Measurements from ENCODE around the gene HPSE2. TPM values are rescaled to one million over a fixed set of nuclear protein-coding genes. Genes with fewer than 3 reads are reported as not detected.
"Not testable (repeated sequence)": the region's sequence is repeated elsewhere in the genome, so short reads cannot be mapped to it uniquely, and the experiment has no call there.

Gene HPSE2
- 0.55 TPM for polyA plus RNA-seq (2013, experiment 1 of 2)
- polyA plus RNA-seq (2013, experiment 2 of 2) = 0.66 TPM

DNA sequence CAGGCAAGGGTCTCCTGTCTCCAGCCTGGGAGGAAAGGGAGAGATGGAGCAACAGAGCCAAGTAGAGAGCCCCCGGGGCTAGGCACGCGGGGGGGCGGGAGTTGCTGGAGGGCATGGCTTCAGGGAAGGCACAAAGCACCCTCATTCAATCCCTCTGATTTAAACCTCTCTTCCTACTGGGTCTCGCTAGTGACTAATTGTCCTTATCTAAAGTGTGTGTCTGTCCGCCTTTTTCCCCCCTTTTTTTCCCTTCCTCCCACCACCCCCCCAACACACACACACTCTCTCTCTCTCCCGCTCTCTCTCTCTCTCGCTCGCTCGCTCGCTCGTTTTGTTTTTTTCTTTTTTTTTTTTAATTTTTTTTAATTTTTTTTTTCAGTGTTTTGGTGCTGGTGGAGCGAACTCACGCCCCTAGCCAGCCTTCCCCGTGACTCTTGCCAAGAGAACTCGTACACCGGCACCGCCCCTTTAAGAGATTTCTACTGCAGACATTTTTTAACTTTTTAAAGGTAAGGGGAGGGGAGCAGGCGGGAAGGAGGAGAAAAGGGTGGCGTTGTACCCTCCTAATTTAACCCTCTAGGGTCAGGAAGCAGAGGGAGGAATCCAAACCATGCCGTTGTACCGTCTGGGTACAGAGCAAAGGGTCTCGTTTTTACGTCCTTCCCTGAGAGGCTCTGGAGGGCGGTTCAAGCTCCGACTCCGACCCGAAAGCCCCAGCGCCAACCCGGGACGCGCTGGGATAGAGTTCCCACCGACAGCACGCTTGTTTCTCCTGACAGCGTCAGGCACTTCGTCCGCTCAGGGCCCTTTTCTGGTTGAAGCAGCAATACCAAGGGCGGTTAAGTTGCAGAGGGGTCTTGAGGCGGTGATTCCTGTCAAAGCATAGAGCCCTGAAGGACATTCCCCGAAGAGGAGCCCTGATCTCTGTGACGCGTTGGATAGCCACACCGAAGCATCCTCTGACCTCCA, at the start of gene HPSE2:
HPSE2 (minus strand) TSS at position 195 of the 969 bp plus-strand sequence.
- Histone ChIP-seq H3K4me3 (ENCODE audit: extremely low read depth, insufficient read depth, low read length, poor library complexity, severe bottlenecking) (peak within 1 kb of the TSS; percentile 35), H3K9me3 (ENCODE audit: control insufficient read depth, low read length) (no peaks in the 10 kb centered on the region), H3K36me3 (ENCODE audit: control insufficient read depth, insufficient read depth, low read length) (no peaks in the 10 kb centered on the region), H3K27ac (ENCODE audit: low read depth, low read length, severe bottlenecking) (no peak within 1 kb of the TSS), H3K4me1 (ENCODE audit: control insufficient read depth, insufficient read depth, low read length, poor library complexity, severe bottlenecking) (peaks cover 25% of the 10 kb centered on the region)
- 0 to 4% methylated on average over 14 to 26 of the region's 43 CpGs for WGBS, 2 experiments (ENCODE audit: insufficient coverage in 2 of 2)

- 33 to 78% methylated on average over 1 of the region's 2 CpGs for WGBS, 2 experiments (ENCODE audit: insufficient coverage in 2 of 2)
- Histone ChIP-seq H3K4me1 (ENCODE audit: control insufficient read depth, insufficient read depth, low read length, poor library complexity, severe bottlenecking) (no peaks in the 10 kb centered on the region), H3K27ac (ENCODE audit: low read depth, low read length, severe bottlenecking) (no peak overlapping the region), H3K4me3 (ENCODE audit: extremely low read depth, insufficient read depth, low read length, poor library complexity, severe bottlenecking) (no peak overlapping the region), H3K36me3 (ENCODE audit: control insufficient read depth, insufficient read depth, low read length) (no peaks in the 10 kb centered on the region), H3K9me3 (ENCODE audit: control insufficient read depth, low read length) (peaks cover 8% of the 10 kb centered on the region)
These were observed 44.8 kb upstream of the HPSE2 start for GRCh38 chr10:99280472-99280871.

DNA sequence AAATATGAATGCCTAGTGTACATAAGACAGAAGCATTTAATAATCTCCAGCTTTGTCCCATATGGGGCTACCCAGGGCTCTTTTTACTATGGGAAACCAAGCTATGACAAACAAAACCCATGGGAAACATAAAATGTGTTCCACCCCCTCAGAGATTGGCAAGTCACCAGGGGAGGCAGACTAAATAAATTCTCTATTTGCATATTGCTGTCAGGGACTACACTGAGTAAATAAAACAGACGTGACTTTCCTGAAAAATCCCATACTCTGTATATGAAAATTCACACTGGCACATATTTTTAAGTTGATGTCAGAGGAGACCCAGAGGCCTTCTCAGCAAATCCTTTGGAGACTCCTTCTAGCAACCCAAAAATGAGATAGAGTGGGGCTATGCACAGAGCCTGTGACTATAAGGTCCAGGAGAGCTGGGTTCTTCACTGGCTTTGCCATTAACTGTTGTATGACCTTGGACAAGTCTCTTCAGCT, 44.0 kb upstream of the HPSE2 start:
- 67% methylated on average over 1 of the region's 1 CpG; no CpG with 5 or more reads in 1 of the 2 experiments for WGBS, 2 experiments (ENCODE audit: insufficient coverage in 2 of 2)
- Histone ChIP-seq H3K36me3 (ENCODE audit: control insufficient read depth, insufficient read depth, low read length) (no peaks in the 10 kb centered on the region), H3K27ac (ENCODE audit: low read depth, low read length, severe bottlenecking) (no peak overlapping the region), H3K4me1 (ENCODE audit: control insufficient read depth, insufficient read depth, low read length, poor library complexity, severe bottlenecking) (no peaks in the 10 kb centered on the region), H3K4me3 (ENCODE audit: extremely low read depth, insufficient read depth, low read length, poor library complexity, severe bottlenecking) (no peak overlapping the region), H3K9me3 (ENCODE audit: control insufficient read depth, low read length) (peaks cover 8% of the 10 kb centered on the region)

GRCh38 chr10:99276848-99277486, 41.3 kb upstream of the HPSE2 start:
- Histone ChIP-seq H3K36me3 (ENCODE audit: control insufficient read depth, insufficient read depth, low read length) (no peaks in the 10 kb centered on the region), H3K4me1 (ENCODE audit: control insufficient read depth, insufficient read depth, low read length, poor library complexity, severe bottlenecking) (no peaks in the 10 kb centered on the region), H3K27ac (ENCODE audit: low read depth, low read length, severe bottlenecking) (no peak overlapping the region), H3K9me3 (ENCODE audit: control insufficient read depth, low read length) (no peaks in the 10 kb centered on the region), H3K4me3 (ENCODE audit: extremely low read depth, insufficient read depth, low read length, poor library complexity, severe bottlenecking) (no peak overlapping the region)
- 0% methylated on average over 1 of the region's 6 CpGs for WGBS, 2 experiments (ENCODE audit: insufficient coverage in 2 of 2)

GRCh38 chr10:99266383-99266782, 30.7 kb upstream of the HPSE2 start:
- 42 to 63% methylated on average over 2 to 4 of the region's 4 CpGs for WGBS, 2 experiments (ENCODE audit: insufficient coverage in 2 of 2)
- Histone ChIP-seq H3K27ac (ENCODE audit: low read depth, low read length, severe bottlenecking) (no peak overlapping the region), H3K36me3 (ENCODE audit: control insufficient read depth, insufficient read depth, low read length) (no peaks in the 10 kb centered on the region), H3K4me3 (ENCODE audit: extremely low read depth, insufficient read depth, low read length, poor library complexity, severe bottlenecking) (no peak overlapping the region), H3K4me1 (ENCODE audit: control insufficient read depth, insufficient read depth, low read length, poor library complexity, severe bottlenecking) (no peaks in the 10 kb centered on the region), H3K9me3 (ENCODE audit: control insufficient read depth, low read length) (peaks cover 4% of the 10 kb centered on the region)

GRCh38 chr10:99248824-99249223, 13.2 kb upstream of the HPSE2 start:
- Histone ChIP-seq H3K4me1 (ENCODE audit: control insufficient read depth, insufficient read depth, low read length, poor library complexity, severe bottlenecking) (no peaks in the 10 kb centered on the region), H3K27ac (ENCODE audit: low read depth, low read length, severe bottlenecking) (no peak overlapping the region), H3K36me3 (ENCODE audit: control insufficient read depth, insufficient read depth, low read length) (no peaks in the 10 kb centered on the region), H3K4me3 (ENCODE audit: extremely low read depth, insufficient read depth, low read length, poor library complexity, severe bottlenecking) (no peak overlapping the region), H3K9me3 (ENCODE audit: control insufficient read depth, low read length) (peaks cover 23% of the 10 kb centered on the region)
- 50 to 73% methylated on average over 1 to 2 of the region's 2 CpGs for WGBS, 2 experiments (ENCODE audit: insufficient coverage in 2 of 2)

DNA sequence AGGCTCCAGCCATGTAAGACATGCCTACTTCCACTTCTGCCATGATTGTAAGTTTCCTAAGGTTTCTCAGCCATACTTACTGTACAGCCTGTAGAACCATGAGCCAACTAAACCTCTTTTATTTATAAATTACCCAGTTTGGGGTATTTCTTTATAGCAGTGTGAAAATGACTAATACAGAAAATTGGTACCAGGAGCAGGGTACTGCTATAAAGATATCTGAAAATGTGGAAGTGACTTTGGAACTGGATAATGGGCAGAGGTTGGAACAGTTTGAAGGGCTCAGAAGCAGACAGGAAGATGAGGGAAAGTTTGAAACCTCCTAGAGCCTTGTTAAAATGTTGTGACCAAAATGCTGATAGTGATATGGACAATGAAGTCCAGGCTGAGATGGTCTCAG, 12.2 kb upstream of the HPSE2 start:
- not testable (repeated sequence) for H3K36me3 ChIP-seq (ENCODE audit: control insufficient read depth, insufficient read depth, low read length); H3K27ac ChIP-seq (ENCODE audit: low read depth, low read length, severe bottlenecking); H3K4me1 ChIP-seq (ENCODE audit: control insufficient read depth, insufficient read depth, low read length, poor library complexity, severe bottlenecking); H3K4me3 ChIP-seq (ENCODE audit: extremely low read depth, insufficient read depth, low read length, poor library complexity, severe bottlenecking)
- H3K9me3 ChIP-seq (ENCODE audit: control insufficient read depth, low read length) = peaks cover 23% of the 10 kb centered on the region

- no peaks in the 10 kb centered on the region for H3K36me3 ChIP-seq (ENCODE audit: control insufficient read depth, insufficient read depth, low read length)
- 8 to 12% methylated on average over 23 to 25 of the region's 25 CpGs for WGBS, 2 experiments (ENCODE audit: insufficient coverage in 2 of 2)
- H3K4me3 ChIP-seq (ENCODE audit: extremely low read depth, insufficient read depth, low read length, poor library complexity, severe bottlenecking) = peak overlapping the region; percentile 35
- no peak overlapping the region for H3K27ac ChIP-seq (ENCODE audit: low read depth, low read length, severe bottlenecking)
- H3K9me3 ChIP-seq (ENCODE audit: control insufficient read depth, low read length) = no peaks in the 10 kb centered on the region
- H3K4me1 ChIP-seq (ENCODE audit: control insufficient read depth, insufficient read depth, low read length, poor library complexity, severe bottlenecking) = peaks cover 25% of the 10 kb centered on the region
These were observed 1.1 kb upstream of the HPSE2 start for GRCh38 chr10:99236627-99237309.

DNA sequence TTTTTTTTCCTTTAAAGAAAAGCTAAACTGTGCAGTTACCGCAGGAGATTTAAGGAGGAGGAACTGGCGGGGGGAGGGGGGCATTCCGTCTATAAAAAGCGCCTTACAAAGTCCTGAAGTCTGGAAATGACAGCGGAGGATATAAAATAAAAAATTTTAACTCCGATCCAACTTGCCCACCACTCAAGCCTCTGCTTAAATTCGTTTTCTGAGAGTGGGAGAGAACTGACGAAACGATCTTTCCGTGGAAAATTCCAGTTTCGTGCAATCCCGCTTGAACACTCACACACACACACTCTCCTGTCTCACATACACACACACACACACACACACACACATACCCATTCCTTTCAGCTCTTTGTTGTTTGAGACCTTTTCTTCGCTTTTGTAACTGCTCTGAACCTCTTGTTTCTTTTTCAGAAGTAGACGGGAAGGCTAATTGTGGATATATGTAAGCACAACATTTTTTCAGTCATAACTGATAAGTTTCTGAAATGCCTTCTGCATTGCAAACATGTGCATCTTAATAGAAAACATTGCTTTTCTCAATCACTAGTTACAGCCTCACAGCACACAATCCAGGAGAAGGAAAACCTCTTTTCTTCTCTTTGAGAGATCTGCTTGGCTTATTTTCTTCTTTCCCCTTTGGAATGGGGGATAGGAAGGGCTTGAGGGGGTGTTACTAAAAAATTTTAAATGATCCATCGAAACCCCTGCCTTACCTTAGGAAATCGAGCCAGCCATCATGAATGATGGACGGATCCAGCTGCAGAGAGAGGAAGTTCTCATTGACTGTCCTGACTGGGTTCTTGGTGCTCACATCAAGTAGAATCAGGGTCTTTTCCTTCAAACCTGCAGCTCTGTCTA, 628 bp downstream of the HPSE2 start:
- no peaks in the 10 kb centered on the region for H3K9me3 ChIP-seq (ENCODE audit: control insufficient read depth, low read length)
- H3K4me1 ChIP-seq (ENCODE audit: control insufficient read depth, insufficient read depth, low read length, poor library complexity, severe bottlenecking) = peaks cover 25% of the 10 kb centered on the region
- peak overlapping the region; percentile 35 for H3K4me3 ChIP-seq (ENCODE audit: extremely low read depth, insufficient read depth, low read length, poor library complexity, severe bottlenecking)
- H3K27ac ChIP-seq (ENCODE audit: low read depth, low read length, severe bottlenecking) = no peak overlapping the region
- WGBS, 2 experiments (ENCODE audit: insufficient coverage in 2 of 2) = 1 to 6% methylated on average over 7 to 9 of the region's 17 CpGs
- H3K36me3 ChIP-seq (ENCODE audit: control insufficient read depth, insufficient read depth, low read length) = no peaks in the 10 kb centered on the region

Data from mesodermal cell (in vitro differentiated cells).